ENCODE measurements around the gene SETD1B.

The SETD1B gene

GRCh38 chr12:121773011-121773777 lies 30.6 kb upstream of the SETD1B start:
- peaks cover 7% of the 10 kb centered on the region for H3K4me1 Mint-ChIP-seq
- no peaks in the 10 kb centered on the region for H3K9me3 Mint-ChIP-seq
- no peaks in the 10 kb centered on the region for H3K36me3 Mint-ChIP-seq
- DNase-seq (ENCODE audit: low spot score in 2 of 2), result peak; percentile 75 to 79
- H3K4me3 Mint-ChIP-seq, result no peak overlapping the region
- H3K27me3 Mint-ChIP-seq, result no peaks in the 10 kb centered on the region
- ATAC-seq (ENCODE audit: low read depth), result peak; percentile 85
- H3K27ac Mint-ChIP-seq, result no peak overlapping the region

- DNase-seq (ENCODE audit: low spot score in 2 of 2) (no peak), ATAC-seq (ENCODE audit: low read depth) (no peak)
- peaks cover 3% of the 10 kb centered on the region for H3K36me3 Mint-ChIP-seq
- H3K27me3 Mint-ChIP-seq, result no peaks in the 10 kb centered on the region
- H3K9me3 Mint-ChIP-seq, result no peaks in the 10 kb centered on the region
- peaks cover 7% of the 10 kb centered on the region for H3K4me1 Mint-ChIP-seq
- no peak overlapping the region for H3K4me3 Mint-ChIP-seq
- no peak overlapping the region for H3K27ac Mint-ChIP-seq
Measured at GRCh38 chr12:121774968-121775474, 28.8 kb upstream of the SETD1B start.

- Mint-ChIP-seq H3K27me3 (no peaks in the 10 kb centered on the region), H3K4me3 (no peak overlapping the region), H3K36me3 (peaks cover 3% of the 10 kb centered on the region), H3K4me1 (peaks cover 7% of the 10 kb centered on the region), H3K9me3 (no peaks in the 10 kb centered on the region), H3K27ac (no peak overlapping the region)
- ATAC-seq (ENCODE audit: low read depth) (no peak), DNase-seq (ENCODE audit: low spot score in 2 of 2) (no peak)
Measured at GRCh38 chr12:121775501-121775900, 28.3 kb upstream of the SETD1B start.

- H3K9me3 Mint-ChIP-seq, result no peaks in the 10 kb centered on the region
- peaks cover 8% of the 10 kb centered on the region for H3K4me1 Mint-ChIP-seq
- H3K4me3 Mint-ChIP-seq, result no peak overlapping the region
Measured at GRCh38 chr12:121776190-121777098, 27.4 kb upstream of the SETD1B start.

GRCh38 chr12:121778567-121779421 lies 25.0 kb upstream of the SETD1B start:
- H3K36me3 Mint-ChIP-seq, result peaks cover 8% of the 10 kb centered on the region
- peak overlapping the region; percentile 75 for H3K27ac Mint-ChIP-seq
- ATAC-seq (ENCODE audit: low read depth) (no peak), DNase-seq (ENCODE audit: low spot score in 2 of 2) (no peak)
- H3K4me1 Mint-ChIP-seq, result peaks cover 21% of the 10 kb centered on the region
- no peaks in the 10 kb centered on the region for H3K27me3 Mint-ChIP-seq
- H3K9me3 Mint-ChIP-seq, result no peaks in the 10 kb centered on the region
- no peak overlapping the region for H3K4me3 Mint-ChIP-seq

More at GRCh38 chr12:121776190-121777098, 27.4 kb upstream of the SETD1B start:
- DNase-seq (ENCODE audit: low spot score in 2 of 2), result peak; percentile 91 to 98
- Mint-ChIP-seq H3K27me3 (no peaks in the 10 kb centered on the region), H3K36me3 (peaks cover 3% of the 10 kb centered on the region), H3K27ac (peak overlapping the region; percentile 47)
- peak; percentile 79 for ATAC-seq (ENCODE audit: low read depth)

- Mint-ChIP-seq H3K4me1 (peaks cover 25% of the 10 kb centered on the region), H3K27ac (no peak overlapping the region), H3K4me3 (no peak overlapping the region), H3K36me3 (peaks cover 11% of the 10 kb centered on the region), H3K9me3 (no peaks in the 10 kb centered on the region), H3K27me3 (no peaks in the 10 kb centered on the region)
- no peak for ATAC-seq (ENCODE audit: low read depth)
- no peak for DNase-seq (ENCODE audit: low spot score in 2 of 2)
Measured at GRCh38 chr12:121779422-121779895, 24.4 kb upstream of the SETD1B start.

- Mint-ChIP-seq H3K9me3 (no peaks in the 10 kb centered on the region), H3K4me1 (peaks cover 29% of the 10 kb centered on the region), H3K27ac (no peak overlapping the region), H3K36me3 (peaks cover 11% of the 10 kb centered on the region), H3K4me3 (no peak overlapping the region), H3K27me3 (no peaks in the 10 kb centered on the region)
- ATAC-seq (ENCODE audit: low read depth) (no peak), DNase-seq (ENCODE audit: low spot score in 2 of 2) (no peak)
Measured at GRCh38 chr12:121780429-121780828, 23.4 kb upstream of the SETD1B start.

GRCh38 chr12:121781484-121781997 lies 22.3 kb upstream of the SETD1B start:
- H3K36me3 Mint-ChIP-seq, result peaks cover 11% of the 10 kb centered on the region
- no peaks in the 10 kb centered on the region for H3K27me3 Mint-ChIP-seq
- H3K9me3 Mint-ChIP-seq, result no peaks in the 10 kb centered on the region
- peak overlapping the region; percentile 86 for H3K4me3 Mint-ChIP-seq
- peaks cover 31% of the 10 kb centered on the region for H3K4me1 Mint-ChIP-seq
- peak overlapping the region; percentile 98 for H3K27ac Mint-ChIP-seq
- ATAC-seq (ENCODE audit: low read depth) (peak; percentile 48), DNase-seq (ENCODE audit: low spot score in 2 of 2) (no peak)

GRCh38 chr12:121781998-121782979 lies 21.5 kb upstream of the SETD1B start:
- Mint-ChIP-seq H3K27ac (peak overlapping the region; percentile 98), H3K9me3 (no peaks in the 10 kb centered on the region), H3K36me3 (peaks cover 11% of the 10 kb centered on the region), H3K4me1 (peaks cover 37% of the 10 kb centered on the region), H3K4me3 (peak overlapping the region; percentile 86), H3K27me3 (no peaks in the 10 kb centered on the region)
- DNase-seq (ENCODE audit: low spot score in 2 of 2) (peak; percentile 34 to 51), ATAC-seq (ENCODE audit: low read depth) (peak; percentile 74)

- Mint-ChIP-seq H3K4me1 (peaks cover 45% of the 10 kb centered on the region), H3K9me3 (no peaks in the 10 kb centered on the region), H3K4me3 (peak overlapping the region; percentile 49), H3K36me3 (peaks cover 10% of the 10 kb centered on the region), H3K27ac (peak overlapping the region; percentile 85), H3K27me3 (no peaks in the 10 kb centered on the region)
- ATAC-seq (ENCODE audit: low read depth), result no peak
- no peak for DNase-seq (ENCODE audit: low spot score in 2 of 2)
Measured at GRCh38 chr12:121783766-121784165, 20.0 kb upstream of the SETD1B start.

- no peaks in the 10 kb centered on the region for H3K9me3 Mint-ChIP-seq
- DNase-seq (ENCODE audit: low spot score in 2 of 2) (no peak), ATAC-seq (ENCODE audit: low read depth) (no peak)
- H3K27ac Mint-ChIP-seq, result peak overlapping the region; percentile 85
- no peaks in the 10 kb centered on the region for H3K27me3 Mint-ChIP-seq
- peaks cover 8% of the 10 kb centered on the region for H3K36me3 Mint-ChIP-seq
- peaks cover 50% of the 10 kb centered on the region for H3K4me1 Mint-ChIP-seq
- peak overlapping the region; percentile 68 for H3K4me3 Mint-ChIP-seq
Measured at GRCh38 chr12:121784460-121784859, 19.3 kb upstream of the SETD1B start.

GRCh38 chr12:121786440-121786825 lies 17.4 kb upstream of the SETD1B start:
- H3K4me1 Mint-ChIP-seq, result peaks cover 65% of the 10 kb centered on the region
- no peaks in the 10 kb centered on the region for H3K9me3 Mint-ChIP-seq
- peaks cover 10% of the 10 kb centered on the region for H3K36me3 Mint-ChIP-seq
- no peaks in the 10 kb centered on the region for H3K27me3 Mint-ChIP-seq
- ATAC-seq (ENCODE audit: low read depth), result no peak
- peak overlapping the region; percentile 80 for H3K4me3 Mint-ChIP-seq
- DNase-seq (ENCODE audit: low spot score in 2 of 2), result no peak
- peak overlapping the region; percentile 98 for H3K27ac Mint-ChIP-seq

Data from memory B cell (primary cell).